ENCODE data around the gene DNAH2. TPM values are rescaled to one million over a fixed set of nuclear protein-coding genes. Genes with fewer than 3 reads are reported as not detected.

The DNAH2 gene
- total and polyA plus RNA-seq, 2 of the 13 experiments (the other 11 are each of a cell fraction or from before 2014, with no cell fraction given): not detected

GRCh38 chr17:7852919-7853690 is 135.6 kb downstream of the DNAH2 start:
- WGBS (ENCODE audit: low lambda C conversion rate): 97% methylated on average over 37 of the region's 51 CpGs

More at GRCh38 chr17:7852919-7853690, 135.6 kb downstream of the DNAH2 start:
- Histone ChIP-seq H4K20me1 (ENCODE audit: insufficient read depth, low read length) (peaks cover 7% of the 10 kb centered on the region), H3K36me3 (replicated peaks in 1 of 2; ENCODE audit: control insufficient read depth in 1 of 2, insufficient read depth in 2 of 2, low read length in 2 of 2) (peaks cover 23 to 41% of the 10 kb centered on the region in 2 experiments), H3K9ac (ENCODE audit: insufficient read depth, low read depth, low read length) (no peak overlapping the region), H3K9me3 (ENCODE audit: low read length) (no peaks in the 10 kb centered on the region), H3K27ac (ENCODE audit: extremely low read length, insufficient read depth, low read length) (no peak overlapping the region), H3K4me3 (replicated peaks in 1 of 3; ENCODE audit: insufficient read depth in 1 of 3, low read depth in 2 of 3, low read length in 3 of 3) (no peak overlapping the region), H3K79me2 (ENCODE audit: insufficient read depth, low read length) (peaks cover under 1% of the 10 kb centered on the region), H2AFZ (ENCODE audit: low read length) (no peak overlapping the region), H3K27me3 (ENCODE audit: control insufficient read depth in 1 of 2, insufficient read depth in 2 of 2, low read length in 2 of 2) (no peaks in the 10 kb centered on the region; a peak in 1 of 5 replicates), H3K4me1 (ENCODE audit: insufficient read depth, low read length) (peaks cover 15% of the 10 kb centered on the region), H3K4me2 (ENCODE audit: low read depth, low read length) (no peak overlapping the region)
- intact Hi-C loops (cut with micrococcal nuclease; ENCODE audit: unreplicated experiment) (no loop called here), in situ Hi-C loops (cut with HindIII; ENCODE audit: extremely low pct_ligation_motif_present, low pct_unique_long_range_greater_than_20kb) (no loop called here)
- CTCF ChIA-PET (ENCODE audit: low intra/inter-chr PET ratio, low total read pairs): interaction anchor here (2.7 kb wide), 1 partner anchor 30 kb away, joined by 28 read pairs; no protein-coding TSS in a partner anchor
- TF ChIP-seq ZNF362 (CRISPR knock-in tag; IDR thresholded peaks at IDR 0.05; ENCODE audit: borderline replicate concordance) (no peak), MIER2 (CRISPR knock-in tag; IDR thresholded peaks at IDR 0.05) (no peak), ZBTB1 (CRISPR knock-in tag; IDR thresholded peaks at IDR 0.05; ENCODE audit: borderline replicate concordance) (no peak), ZMYM2 (CRISPR knock-in tag; IDR thresholded peaks at IDR 0.05) (no peak), KDM3A (CRISPR knock-in tag; IDR thresholded peaks at IDR 0.05; ENCODE audit: low read depth) (no peak), CBX5 (CRISPR knock-in tag; IDR thresholded peaks at IDR 0.05; ENCODE audit: borderline replicate concordance) (no peak), ZBTB46 (CRISPR knock-in tag; IDR thresholded peaks at IDR 0.05; ENCODE audit: borderline replicate concordance) (no peak), RBM22 (optimal IDR thresholded peaks at IDR 0.05; ENCODE audit: low read length) (peak; percentile 34), MEIS1 (CRISPR knock-in tag; IDR thresholded peaks at IDR 0.05; ENCODE audit: borderline replicate concordance) (no peak), ATRX (CRISPR knock-in tag; IDR thresholded peaks at IDR 0.05; ENCODE audit: borderline replicate concordance) (no peak), RBFOX2 (IDR thresholded peaks at IDR 0.05; ENCODE audit: low read depth, low read length) (peak; percentile 63; the same call in 1 of the 2 replicates), AGO2 (optimal IDR thresholded peaks at IDR 0.05; ENCODE audit: low read depth, low read length) (peak; percentile 69), RNF219 (CRISPR knock-in tag; IDR thresholded peaks at IDR 0.05) (no peak), ZNF496 (CRISPR knock-in tag; IDR thresholded peaks at IDR 0.05; ENCODE audit: insufficient replicate concordance) (no peak)
- POLR2A ChIA-PET: no interaction called here
- DNase-seq (ENCODE audit: low spot score) (no peak), FAIRE-seq (no peak), ATAC-seq (no peak)
- no TSS peak for BruUV-seq (replicated peaks)
